Astrocyte of the spinal cord (primary cell): Measurements from ENCODE around the gene BIRC3.

Source experiments
- DNase-seq: peaks from one replicate; pipeline ENCODE4 v3.0.0; 2011; ENCODE audit warnings: low read depth, low spot score
- H3K4me3 ChIP-seq: 2 replicates; pipeline ENCODE4 v1.5.1; 2011; ENCODE audit warnings: low read depth, mild to moderate bottlenecking, low read length, moderate library complexity
- in situ Hi-C: cut with HindIII; loops from 2 replicates; pipeline ENCODE4 v1.10.0; 2017; ENCODE audit warnings: low sequenced_read_pairs
- TF ChIP-seq, protein P1 (sequence below): IDR thresholded peaks from 2 replicates; pipeline ENCODE4 v1.5.1; 2012; ENCODE audit warnings: low read depth, mild to moderate bottlenecking, low read length, inconsistent platforms

Gene BIRC3

GRCh38 chr11:102317099-102317767 is at the start of gene BIRC3:
Gene BIRC3 (plus strand): TSS chr11:102317484. CDS start chr11:102324510, 7,026 bp downstream.
- TF ChIP-seq, protein P1, sequence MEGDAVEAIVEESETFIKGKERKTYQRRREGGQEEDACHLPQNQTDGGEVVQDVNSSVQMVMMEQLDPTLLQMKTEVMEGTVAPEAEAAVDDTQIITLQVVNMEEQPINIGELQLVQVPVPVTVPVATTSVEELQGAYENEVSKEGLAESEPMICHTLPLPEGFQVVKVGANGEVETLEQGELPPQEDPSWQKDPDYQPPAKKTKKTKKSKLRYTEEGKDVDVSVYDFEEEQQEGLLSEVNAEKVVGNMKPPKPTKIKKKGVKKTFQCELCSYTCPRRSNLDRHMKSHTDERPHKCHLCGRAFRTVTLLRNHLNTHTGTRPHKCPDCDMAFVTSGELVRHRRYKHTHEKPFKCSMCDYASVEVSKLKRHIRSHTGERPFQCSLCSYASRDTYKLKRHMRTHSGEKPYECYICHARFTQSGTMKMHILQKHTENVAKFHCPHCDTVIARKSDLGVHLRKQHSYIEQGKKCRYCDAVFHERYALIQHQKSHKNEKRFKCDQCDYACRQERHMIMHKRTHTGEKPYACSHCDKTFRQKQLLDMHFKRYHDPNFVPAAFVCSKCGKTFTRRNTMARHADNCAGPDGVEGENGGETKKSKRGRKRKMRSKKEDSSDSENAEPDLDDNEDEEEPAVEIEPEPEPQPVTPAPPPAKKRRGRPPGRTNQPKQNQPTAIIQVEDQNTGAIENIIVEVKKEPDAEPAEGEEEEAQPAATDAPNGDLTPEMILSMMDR, result no peak
- DNase-seq, result peak; percentile 88
- peak within 1 kb of the TSS; percentile 53 for H3K4me3 ChIP-seq
- in situ Hi-C loops, result no loop called here

DNA sequence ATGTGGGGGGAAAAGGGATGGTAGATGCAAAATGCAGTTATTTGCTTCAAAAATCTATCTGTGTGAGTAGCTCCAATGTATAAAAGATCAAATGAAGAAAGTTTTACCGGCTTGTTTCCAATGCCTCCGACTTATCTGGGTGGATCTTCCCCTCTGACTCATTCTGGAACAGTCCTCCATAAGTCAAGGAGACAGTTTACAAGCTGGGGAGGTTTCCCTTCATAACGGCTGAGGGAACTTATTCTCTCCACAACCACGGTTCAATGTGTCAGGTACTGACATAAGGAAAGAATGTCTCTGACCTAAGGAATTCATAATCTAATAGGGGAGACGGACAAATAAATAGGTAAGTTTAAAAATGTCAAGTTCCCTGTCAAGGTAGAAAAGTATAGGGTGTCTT is 49.7 kb upstream of the BIRC3 start:
- in situ Hi-C loops, result no loop called here
- peak; percentile 56 for DNase-seq
- no peak overlapping the region for H3K4me3 ChIP-seq
- TF ChIP-seq, protein P1, result no peak

- in situ Hi-C loops, result no loop called here
- TF ChIP-seq, protein P1, result peak; percentile 50
- peak; percentile 65 for DNase-seq
- peak overlapping the region; percentile 27 for H3K4me3 ChIP-seq
Measured at GRCh38 chr11:102268083-102268984, 49.0 kb upstream of the BIRC3 start.

DNA sequence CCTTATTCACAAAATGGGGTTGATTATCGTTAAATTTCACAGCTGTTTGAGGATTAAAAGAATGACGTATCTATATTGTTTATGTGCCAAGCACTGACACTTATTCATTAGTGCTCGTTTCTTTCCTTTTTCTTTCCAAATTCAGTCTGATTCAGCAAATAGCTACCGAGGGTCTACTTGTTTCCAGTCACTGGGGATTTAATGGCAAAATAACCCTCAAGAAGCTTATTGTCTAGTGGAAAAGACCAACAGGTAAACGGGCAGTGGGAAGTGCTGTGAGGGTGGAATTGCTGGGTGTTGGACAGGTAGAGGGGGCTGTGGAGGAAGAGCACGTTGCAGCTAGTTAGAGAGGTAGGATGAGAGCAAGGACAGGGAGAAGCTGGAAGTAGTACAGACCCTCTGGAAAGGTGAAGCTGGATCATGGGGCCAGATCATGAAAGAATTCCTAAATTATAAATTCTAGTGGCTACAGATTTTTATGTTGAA is 48.3 kb upstream of the BIRC3 start:
- TF ChIP-seq, protein P1, result no peak
- peak overlapping the region; percentile 27 for H3K4me3 ChIP-seq
- in situ Hi-C loops, result no loop called here
- no peak for DNase-seq

DNA sequence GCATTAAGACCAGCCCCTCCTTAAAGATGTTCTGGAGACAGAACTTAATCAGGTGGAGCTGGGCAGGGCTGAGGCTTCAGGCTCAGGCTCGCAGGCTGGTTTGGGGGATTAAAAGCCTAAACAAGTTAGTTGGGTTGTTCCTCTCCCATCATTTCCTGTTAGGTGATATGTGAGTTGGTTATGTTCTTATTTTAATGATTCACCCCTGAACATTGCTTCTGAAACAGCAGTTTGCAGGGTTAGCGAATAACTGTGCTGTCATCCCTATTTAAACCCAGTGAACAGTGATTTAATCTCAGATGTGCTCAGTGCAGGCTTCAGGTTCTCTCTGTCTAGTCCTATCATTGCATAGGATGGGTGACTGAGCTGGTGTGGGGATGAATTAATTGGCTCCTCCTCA is 47.4 kb upstream of the BIRC3 start:
- TF ChIP-seq, protein P1, result no peak
- H3K4me3 ChIP-seq, result no peak overlapping the region
- DNase-seq, result peak; percentile 69
- in situ Hi-C loops, result no loop called here

GRCh38 chr11:102272047-102272824 is 45.0 kb upstream of the BIRC3 start:
- H3K4me3 ChIP-seq, result no peak overlapping the region
- in situ Hi-C loops, result no loop called here
- TF ChIP-seq, protein P1, result no peak
- no peak for DNase-seq
